Peyer's patch (tissue), 4 donors: Measurements from ENCODE around the gene CXCL17. TPM values are rescaled to one million over a fixed set of nuclear protein-coding genes. Genes with fewer than 3 reads are reported as not detected.
"Not testable (repeated sequence)": the region's sequence is repeated elsewhere in the genome, so short reads cannot be mapped to it uniquely, and the experiment has no call there.

Source experiments
- DNase-seq, 3 donors: peaks; one replicate each; pipeline ENCODE4 v3.0.0-alpha.2; 2017 to 2019
- H3K27ac ChIP-seq, 4 donors: fragments of 200-600 bp; sonication (generic); one replicate each; pipeline ENCODE4 v1.5.1; 2016 to 2019
- H3K27me3 ChIP-seq, 2 donors: fragments of 200-600 bp; sonication (generic); one replicate each; pipeline ENCODE4 v1.5.1; 2019
- H3K36me3 ChIP-seq, 3 donors: fragments of 200-600 bp; sonication (generic); one replicate each; pipeline ENCODE4 v1.5.1; 2016 to 2019
- H3K4me1 ChIP-seq, 4 donors: fragments of 200-600 bp; sonication (generic); one replicate each; pipeline ENCODE4 v1.5.1; 2016 to 2019
- H3K4me3 ChIP-seq, 4 donors: fragments of 200-600 bp; sonication (generic); 1 replicate in 3 of 4; 2 replicates in 1 of 4; pipeline ENCODE4 v1.5.1; 2016 to 2019; ENCODE audit warnings: mild to moderate bottlenecking in 1 of 4
- H3K9me3 ChIP-seq, 4 donors: fragments of 200-600 bp; sonication (generic); one replicate each; pipeline ENCODE4 v1.5.1; 2016 to 2019; ENCODE audit warnings: mild to moderate bottlenecking in 1 of 4
- POLR2A ChIP-seq, 2 donors: fragments of 450-650 bp; IDR thresholded peaks; one replicate each; pipeline ENCODE4 v1.5.1; 2017; ENCODE audit warnings: antibody characterized with exemption in 2 of 2, mild to moderate bottlenecking in 2 of 2, moderate library complexity in 2 of 2
- total RNA-seq, 4 donors: library from RNA; depleted of rRNA; stranded (reverse); fragments of >200 nt; gene quantifications; one replicate each; pipeline ENCODE4 v1.1.0, GENCODE V29; 2016
- TF ChIP-seq, protein P1 (sequence below), 6 experiments: fragments of 450-650 bp in 4 of 6; fragments of 200-600 bp in 2 of 6; sonication (generic) in 1 of 6; IDR thresholded peaks; one replicate each; pipeline ENCODE4 v1.5.1; 2017 to 2019; ENCODE audit warnings: antibody characterized with exemption in 6 of 6, mild to moderate bottlenecking in 3 of 6, moderate library complexity in 1 of 6

The CXCL17 gene
- total RNA-seq, 4 donors from 2014 or later, result not detected

DNA sequence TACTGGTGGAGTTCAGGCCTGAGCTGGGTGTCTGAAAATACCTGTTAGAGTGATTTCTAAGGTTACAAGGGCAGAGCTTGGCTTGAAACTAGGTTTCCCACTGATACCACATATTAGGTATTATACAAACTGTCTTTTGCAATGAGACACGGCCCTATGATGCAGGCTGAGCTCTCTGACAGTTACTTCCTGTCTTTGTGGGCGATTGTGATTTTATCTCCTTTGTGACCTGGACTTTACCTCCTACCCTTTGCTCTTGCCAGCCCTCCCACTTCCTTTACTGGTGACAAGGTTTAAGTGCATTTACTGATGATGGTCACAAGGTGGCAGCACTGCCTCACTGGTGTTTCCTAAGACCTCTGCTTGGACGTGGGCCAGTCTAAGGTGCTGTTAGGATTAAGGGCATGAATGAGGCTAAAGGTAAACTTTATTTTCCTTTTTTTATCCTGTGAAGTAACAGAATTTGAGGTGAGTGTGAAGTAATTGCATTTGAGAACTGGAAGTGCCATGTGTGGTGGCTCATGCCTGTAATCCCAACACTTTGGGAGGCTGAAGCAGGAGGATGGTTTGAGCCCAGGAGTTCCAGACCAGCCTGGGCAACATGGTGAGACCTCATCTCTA, 7.7 kb upstream of the CXCL17 start:
- TF ChIP-seq POLR2A (IDR thresholded peaks at IDR 0.05), result peak in 1 of 2 donors; percentile 70
- TF ChIP-seq, protein P1, sequence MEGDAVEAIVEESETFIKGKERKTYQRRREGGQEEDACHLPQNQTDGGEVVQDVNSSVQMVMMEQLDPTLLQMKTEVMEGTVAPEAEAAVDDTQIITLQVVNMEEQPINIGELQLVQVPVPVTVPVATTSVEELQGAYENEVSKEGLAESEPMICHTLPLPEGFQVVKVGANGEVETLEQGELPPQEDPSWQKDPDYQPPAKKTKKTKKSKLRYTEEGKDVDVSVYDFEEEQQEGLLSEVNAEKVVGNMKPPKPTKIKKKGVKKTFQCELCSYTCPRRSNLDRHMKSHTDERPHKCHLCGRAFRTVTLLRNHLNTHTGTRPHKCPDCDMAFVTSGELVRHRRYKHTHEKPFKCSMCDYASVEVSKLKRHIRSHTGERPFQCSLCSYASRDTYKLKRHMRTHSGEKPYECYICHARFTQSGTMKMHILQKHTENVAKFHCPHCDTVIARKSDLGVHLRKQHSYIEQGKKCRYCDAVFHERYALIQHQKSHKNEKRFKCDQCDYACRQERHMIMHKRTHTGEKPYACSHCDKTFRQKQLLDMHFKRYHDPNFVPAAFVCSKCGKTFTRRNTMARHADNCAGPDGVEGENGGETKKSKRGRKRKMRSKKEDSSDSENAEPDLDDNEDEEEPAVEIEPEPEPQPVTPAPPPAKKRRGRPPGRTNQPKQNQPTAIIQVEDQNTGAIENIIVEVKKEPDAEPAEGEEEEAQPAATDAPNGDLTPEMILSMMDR (IDR thresholded peaks at IDR 0.05), result peak; percentile 55 to 100 (median 96)
- no peaks in the 10 kb centered on the region for H3K9me3 ChIP-seq
- peaks cover 0 to 22% (median 2%) of the 10 kb centered on the region in 4 donors for H3K4me1 ChIP-seq
- H3K27me3 ChIP-seq, result no peaks in the 10 kb centered on the region
- H3K4me3 ChIP-seq, result no peak overlapping the region
- peak overlapping the region; percentile 13 to 89 (median 63) for H3K27ac ChIP-seq
- peak; percentile 76 to 95 (median 83) for DNase-seq
- no peaks in the 10 kb centered on the region for H3K36me3 ChIP-seq

DNA sequence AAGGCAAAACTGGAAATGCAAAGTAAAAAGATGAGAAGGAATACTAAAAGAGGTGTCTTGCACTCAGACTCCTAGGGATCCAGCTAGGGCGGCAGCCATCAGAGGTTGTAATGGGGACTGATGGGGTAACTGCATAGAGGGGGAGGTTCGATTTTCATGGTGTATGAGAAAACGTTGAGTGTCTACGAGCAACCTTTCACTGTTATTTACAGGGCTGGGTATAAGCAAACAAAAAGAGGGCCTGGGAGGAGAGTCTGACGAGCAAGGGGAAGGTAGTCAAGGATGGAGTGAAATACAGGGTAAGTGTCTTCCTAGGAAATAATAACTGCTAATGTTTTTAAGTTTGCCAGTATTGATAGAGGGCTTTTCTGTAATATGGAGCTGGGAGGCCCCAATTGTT, 5.6 kb upstream of the CXCL17 start:
- peaks cover 0 to 17% (median 2%) of the 10 kb centered on the region in 4 donors for H3K4me1 ChIP-seq
- not testable (repeated sequence) for H3K36me3 ChIP-seq, DNase-seq, H3K27me3 ChIP-seq, H3K27ac ChIP-seq, H3K4me3 ChIP-seq, H3K9me3 ChIP-seq

DNA sequence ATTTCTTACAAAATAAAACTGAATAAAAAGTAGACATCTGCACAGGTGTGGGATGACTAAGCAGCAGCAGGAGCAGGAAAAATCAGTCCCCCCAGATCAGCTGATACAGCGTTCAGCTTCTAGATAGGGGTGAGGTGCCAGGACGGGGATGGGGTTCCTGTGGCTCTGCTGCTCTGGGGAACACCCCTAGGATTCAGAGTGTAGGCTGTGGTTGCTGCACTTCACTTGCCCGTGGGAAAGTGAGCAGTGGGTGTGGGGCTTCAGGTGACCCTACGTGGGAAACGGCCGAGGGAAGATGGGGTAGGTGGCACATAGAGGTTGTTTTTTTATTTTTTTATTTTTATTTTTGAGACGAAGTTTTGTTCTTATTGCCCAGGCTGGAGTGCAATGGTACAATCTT, 3.2 kb upstream of the CXCL17 start:
- Histone ChIP-seq H3K4me1 (peaks cover 0 to 14% (median 2%) of the 10 kb centered on the region in 4 donors), H3K27me3 (no peaks in the 10 kb centered on the region), H3K4me3 (no peak overlapping the region), H3K27ac (no peak overlapping the region), H3K9me3 (no peaks in the 10 kb centered on the region), H3K36me3 (no peaks in the 10 kb centered on the region)
- TF ChIP-seq POLR2A (IDR thresholded peaks at IDR 0.05), result no peak
- TF ChIP-seq, protein P1 (IDR thresholded peaks at IDR 0.05), result no peak
- no peak for DNase-seq

DNA sequence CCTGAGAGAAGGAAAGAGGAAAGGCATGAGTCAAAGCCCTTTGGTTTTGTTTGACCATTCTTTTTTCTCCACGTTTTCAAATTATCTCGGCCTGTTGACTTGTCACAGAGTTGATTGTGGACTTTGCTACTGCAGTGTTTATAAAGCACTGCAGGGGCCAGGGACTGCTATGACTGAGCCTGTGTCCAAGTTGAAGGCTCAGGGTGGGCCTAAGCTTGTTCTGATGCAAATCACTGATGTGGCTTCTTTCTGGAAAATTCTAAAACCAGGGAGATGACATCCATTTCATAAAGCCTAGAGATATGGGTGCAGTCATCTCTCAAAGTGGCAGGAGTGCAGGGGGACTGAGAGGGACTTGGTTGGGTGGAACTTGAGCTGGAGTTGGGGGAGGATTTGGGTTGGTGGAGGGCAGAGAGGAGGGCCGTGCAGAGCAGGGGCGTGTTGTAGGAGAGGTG, 1.2 kb upstream of the CXCL17 start:
- TF ChIP-seq, protein P1 (IDR thresholded peaks at IDR 0.05), result peak in 3 of 6 experiments; percentile 8 to 20 (median 14)
- TF ChIP-seq POLR2A (IDR thresholded peaks at IDR 0.05), result no peak
- Histone ChIP-seq H3K4me3 (no peak overlapping the region), H3K4me1 (peaks cover 0 to 7% (median 0%) of the 10 kb centered on the region in 4 donors), H3K9me3 (no peaks in the 10 kb centered on the region), H3K27me3 (no peaks in the 10 kb centered on the region), H3K27ac (peak overlapping the region in 1 of 4 donors; percentile 30), H3K36me3 (no peaks in the 10 kb centered on the region)
- no peak for DNase-seq

DNA sequence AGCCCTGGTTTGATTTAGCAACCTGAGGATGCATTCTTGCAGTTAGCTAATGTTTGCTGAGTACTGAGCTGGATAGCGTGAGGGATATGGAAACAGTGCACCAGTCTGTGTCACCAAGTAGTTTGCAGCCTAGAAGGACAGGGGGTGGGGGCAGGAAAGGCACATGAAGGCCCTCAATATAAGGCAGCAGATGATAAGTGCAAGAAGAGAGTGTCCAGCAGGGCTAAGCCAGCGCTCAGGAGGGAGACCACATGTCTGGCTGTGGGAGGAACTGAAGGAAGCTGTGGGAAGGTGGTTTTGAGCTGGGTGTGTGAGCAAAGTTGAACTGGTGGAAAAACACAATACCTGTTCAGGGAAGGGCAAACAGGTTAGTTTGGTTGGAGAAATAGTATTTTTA, 1.7 kb downstream of the CXCL17 start:
- Histone ChIP-seq H3K27ac (no peak overlapping the region), H3K4me1 (peaks cover 0 to 7% (median 0%) of the 10 kb centered on the region in 4 donors), H3K27me3 (no peaks in the 10 kb centered on the region), H3K9me3 (no peaks in the 10 kb centered on the region), H3K36me3 (no peaks in the 10 kb centered on the region), H3K4me3 (no peak overlapping the region)
- TF ChIP-seq, protein P1 (IDR thresholded peaks at IDR 0.05), result no peak
- TF ChIP-seq POLR2A (IDR thresholded peaks at IDR 0.05), result no peak
- DNase-seq, result no peak

DNA sequence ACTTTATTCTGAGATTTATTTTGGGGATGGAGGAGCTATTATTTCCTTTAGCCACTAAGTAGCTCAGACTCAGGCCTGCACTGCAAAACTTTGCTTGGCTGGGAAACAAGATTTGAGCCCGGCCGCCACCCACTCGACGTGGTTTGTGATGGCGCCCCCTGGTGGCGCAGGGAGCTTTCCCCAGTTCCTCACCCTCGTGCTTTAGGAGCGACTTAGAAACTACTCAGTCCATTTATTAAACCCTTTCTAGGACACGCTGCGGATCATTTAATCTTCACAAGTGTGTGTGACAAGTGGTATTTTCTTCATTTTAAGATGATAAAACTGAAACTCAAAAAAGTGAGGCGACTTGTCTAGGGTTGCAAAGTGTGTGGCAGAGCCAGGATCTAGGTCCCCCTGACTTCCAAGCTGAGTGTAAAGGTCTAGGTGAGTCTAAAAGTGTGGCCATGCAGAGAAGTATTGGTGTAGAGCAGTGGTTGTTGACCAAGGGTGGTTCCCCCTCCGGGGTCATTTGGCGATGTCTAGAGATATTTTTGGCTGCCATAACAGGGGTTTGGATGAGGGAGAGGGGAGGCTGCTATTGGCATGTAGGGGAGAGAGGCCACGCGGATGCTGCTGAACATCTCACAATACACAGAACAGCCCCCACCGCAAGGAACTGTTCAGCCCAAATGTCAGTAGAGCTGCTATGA, 2.2 kb downstream of the CXCL17 start:
- Histone ChIP-seq H3K27me3 (no peaks in the 10 kb centered on the region), H3K36me3 (no peaks in the 10 kb centered on the region), H3K27ac (no peak overlapping the region), H3K4me3 (no peak overlapping the region), H3K4me1 (peaks cover 0 to 7% (median 0%) of the 10 kb centered on the region in 4 donors), H3K9me3 (no peaks in the 10 kb centered on the region)
- TF ChIP-seq, protein P1 (IDR thresholded peaks at IDR 0.05), result peak; percentile 72 to 95 (median 86)
- no peak for TF ChIP-seq POLR2A (IDR thresholded peaks at IDR 0.05)
- DNase-seq, result peak; percentile 72 to 90 (median 85)
